Upper lobe of right lung (tissue), 1 donor: ENCODE measurements around the gene ARHGAP20. TPM values are rescaled to one million over a fixed set of nuclear protein-coding genes. Genes with fewer than 3 reads are reported as not detected.
"Not testable (repeated sequence)": the region's sequence is repeated elsewhere in the genome, so short reads cannot be mapped to it uniquely, and the experiment has no call there.

Experiments
- ATAC-seq: fragments of 200-7000 bp; cut with Tn5 transposase; one replicate; pipeline ENCODE4 v1.9.1; 2020; ENCODE audit warnings: mild to moderate bottlenecking, moderate library complexity
- DNase-seq: peaks from one replicate; pipeline ENCODE4 v3.0.0-alpha.2; 2020
- H3K27ac ChIP-seq: fragments of 200-600 bp; one replicate; pipeline ENCODE4 v1.8.0; 2022
- H3K27me3 ChIP-seq: fragments of 200-600 bp; one replicate; pipeline ENCODE4 v1.8.0; 2022; ENCODE audit warnings: mild to moderate bottlenecking
- H3K36me3 ChIP-seq: fragments of 200-600 bp; one replicate; pipeline ENCODE4 v1.8.0; 2022
- H3K4me1 ChIP-seq: fragments of 200-600 bp; one replicate; pipeline ENCODE4 v1.8.0; 2022
- H3K4me3 ChIP-seq: fragments of 200-600 bp; one replicate; pipeline ENCODE4 v1.8.0; 2022; ENCODE audit warnings: mild to moderate bottlenecking
- H3K9me3 ChIP-seq: fragments of 200-600 bp; one replicate; pipeline ENCODE4 v1.8.0; 2022
- CTCF ChIP-seq: fragments of 200-600 bp; IDR thresholded peaks from one replicate; pipeline ENCODE4 v1.8.0; 2022; ENCODE audit warnings: antibody characterized with exemption
- intact Hi-C: fragments of 100-400 bp; cut with DNase I; formaldehyde crosslinking; loops from one replicate; pipeline ENCODE4 v1.11.0; 2022
- total RNA-seq: library from RNA; stranded (reverse); fragmentation: NEBNext Ultra II Directional; extraction: Animal tissue kit (Norgen Biotek cat#: 25700); gene quantifications from one replicate; pipeline ENCODE4 v1.2.1, GENCODE V29; 2021
- donor health status: DM: no; HTN: yes; CAD: no; lungs with severe emphysema.

The ARHGAP20 gene
- total RNA-seq, 1 donor from 2014 or later, result 6.6 TPM

- Histone ChIP-seq H3K4me3 (no peak overlapping the region), H3K27ac (no peak overlapping the region), H3K27me3 (no peaks in the 10 kb centered on the region), H3K9me3 (no peaks in the 10 kb centered on the region), H3K36me3 (no peaks in the 10 kb centered on the region), H3K4me1 (no peaks in the 10 kb centered on the region)
- TF ChIP-seq CTCF, result no peak
- DNase-seq, result no peak
- ATAC-seq, result no peak
- intact Hi-C loops, result no loop called here
Observed at GRCh38 chr11:110621826-110622225, 90.4 kb downstream of the ARHGAP20 start.

- H3K9me3 ChIP-seq, H3K27ac ChIP-seq, ATAC-seq, H3K4me1 ChIP-seq, H3K36me3 ChIP-seq, H3K27me3 ChIP-seq, DNase-seq, intact Hi-C loops, H3K4me3 ChIP-seq: not testable (repeated sequence)
Observed at GRCh38 chr11:110619366-110619765, 92.9 kb downstream of the ARHGAP20 start.

- Histone ChIP-seq H3K27me3 (no peaks in the 10 kb centered on the region), H3K4me1 (no peaks in the 10 kb centered on the region), H3K36me3 (no peaks in the 10 kb centered on the region), H3K4me3 (no peak overlapping the region), H3K27ac (no peak overlapping the region), H3K9me3 (no peaks in the 10 kb centered on the region)
- no peak for TF ChIP-seq CTCF
- DNase-seq (no peak), ATAC-seq (no peak)
- intact Hi-C loops, result no loop called here
Observed at GRCh38 chr11:110614031-110614430, 98.2 kb downstream of the ARHGAP20 start.

- no peak overlapping the region for H3K4me3 ChIP-seq
- ATAC-seq (no peak), DNase-seq (no peak)
- no peaks in the 10 kb centered on the region for H3K4me1 ChIP-seq
- intact Hi-C loops, result no loop called here
- H3K27ac ChIP-seq, result no peak overlapping the region
- H3K36me3 ChIP-seq, result no peaks in the 10 kb centered on the region
- no peak for TF ChIP-seq CTCF
- no peaks in the 10 kb centered on the region for H3K9me3 ChIP-seq
- H3K27me3 ChIP-seq, result no peaks in the 10 kb centered on the region
Observed at GRCh38 chr11:110613197-110613918, 98.9 kb downstream of the ARHGAP20 start.

GRCh38 chr11:110606415-110606814, 105.8 kb downstream of the ARHGAP20 start:
- Histone ChIP-seq H3K4me3 (no peak overlapping the region), H3K36me3 (peaks cover 6% of the 10 kb centered on the region), H3K27me3 (no peaks in the 10 kb centered on the region), H3K27ac (no peak overlapping the region), H3K4me1 (no peaks in the 10 kb centered on the region), H3K9me3 (no peaks in the 10 kb centered on the region)
- TF ChIP-seq CTCF, result no peak
- no peak for ATAC-seq
- no peak for DNase-seq
- intact Hi-C loops, result no loop called here

GRCh38 chr11:110601936-110602335, 110.3 kb downstream of the ARHGAP20 start:
- Histone ChIP-seq H3K36me3 (peaks cover 6% of the 10 kb centered on the region), H3K4me1 (no peaks in the 10 kb centered on the region), H3K27me3 (no peaks in the 10 kb centered on the region), H3K4me3 (no peak overlapping the region), H3K9me3 (no peaks in the 10 kb centered on the region), H3K27ac (no peak overlapping the region)
- TF ChIP-seq CTCF, result no peak
- DNase-seq, result no peak
- ATAC-seq, result no peak
- intact Hi-C loops, result no loop called here
